Midbrain (tissue), 1 donor: ENCODE results near the gene MYNN.

Experiments used
- DNase-seq: peaks from one replicate; lab custom pipeline; 2025; lab: John Stamatoyannopoulos, UW

MYNN gene

GRCh38 chr3:169777822-169778221, 4.6 kb downstream of the MYNN start:
- no peak for DNase-seq

GRCh38 chr3:169780742-169781141, 7.5 kb downstream of the MYNN start:
- no peak for DNase-seq

GRCh38 chr3:169781209-169781855, 8.1 kb downstream of the MYNN start:
- DNase-seq: no peak

- DNase-seq: no peak
Measured at GRCh38 chr3:169787120-169787519, 13.9 kb downstream of the MYNN start.

- DNase-seq: no peak
Measured at GRCh38 chr3:169787791-169788190, 14.6 kb downstream of the MYNN start.

GRCh38 chr3:169790219-169790618, 17.0 kb downstream of the MYNN start:
- no peak for DNase-seq

- DNase-seq: no peak
Measured at GRCh38 chr3:169790687-169791429, 17.7 kb downstream of the MYNN start.

- DNase-seq: no peak
Measured at GRCh38 chr3:169792359-169792758, 19.2 kb downstream of the MYNN start.

- no peak for DNase-seq
Measured at GRCh38 chr3:169804681-169805080, 31.5 kb downstream of the MYNN start.

- no peak for DNase-seq
Measured at GRCh38 chr3:169809230-169809795, 36.1 kb downstream of the MYNN start.

GRCh38 chr3:169811631-169812331, 38.6 kb downstream of the MYNN start:
- DNase-seq: peak; percentile 21

GRCh38 chr3:169812332-169813235, 39.4 kb downstream of the MYNN start, which contains the start of the genes LRRC34 and LRRIQ4:
LRRC34 (minus strand) TSS chr3:169812904; CDS start chr3:169812548, 356 bp downstream.
LRRIQ4 (plus strand) TSS chr3:169812870; CDS start chr3:169821922, 9,052 bp downstream.
- DNase-seq: peak; percentile 66

GRCh38 chr3:169813278-169813677, 40.1 kb downstream of the MYNN start:
- no peak for DNase-seq

GRCh38 chr3:169813757-169814517, 40.7 kb downstream of the MYNN start:
- peak; percentile 11 for DNase-seq

- DNase-seq: no peak
Measured at GRCh38 chr3:169815590-169816150, 42.5 kb downstream of the MYNN start.

GRCh38 chr3:169818316-169818715, 45.1 kb downstream of the MYNN start:
- no peak for DNase-seq

GRCh38 chr3:169822091-169822490, 48.9 kb downstream of the MYNN start:
- DNase-seq: no peak

- no peak for DNase-seq
Measured at GRCh38 chr3:169822540-169822939, 49.3 kb downstream of the MYNN start.

- DNase-seq: no peak
Measured at GRCh38 chr3:169822983-169823382, 49.8 kb downstream of the MYNN start.

- no peak for DNase-seq
Measured at GRCh38 chr3:169825316-169825715, 52.1 kb downstream of the MYNN start.
